Amniotic epithelial cell (primary cell): Measurements from ENCODE around the gene IL17F.

Experiments
- DNase-seq: peaks from one replicate; pipeline ENCODE4 v3.0.0-alpha.2; 2010; ENCODE audit warnings: low read depth

IL17F gene

DNA sequence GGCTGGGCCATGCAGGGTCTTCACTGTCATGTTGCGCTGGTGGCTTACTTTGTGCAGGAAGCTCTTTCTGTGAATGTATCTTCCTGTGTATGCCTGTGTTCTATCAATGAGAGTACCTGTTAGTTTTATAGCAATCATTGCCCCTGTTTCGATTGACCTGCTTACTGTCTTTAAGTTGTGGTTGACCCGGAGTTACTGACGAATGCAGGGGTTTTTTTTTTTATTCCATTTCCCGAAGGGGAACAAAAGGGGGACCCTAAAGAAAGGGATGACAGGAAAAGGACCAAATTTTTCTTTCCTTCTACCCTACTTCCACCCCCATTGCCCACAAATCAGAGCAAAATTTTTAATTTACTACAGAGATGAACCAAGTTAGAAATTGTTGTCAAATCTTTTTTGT is at the start of gene IL17F:
Gene IL17F, minus strand, starts transcription at position 101 of the 400 bp plus-strand sequence. Its CDS starts 71 bp downstream, at position 30.
- DNase-seq, result no peak

DNA sequence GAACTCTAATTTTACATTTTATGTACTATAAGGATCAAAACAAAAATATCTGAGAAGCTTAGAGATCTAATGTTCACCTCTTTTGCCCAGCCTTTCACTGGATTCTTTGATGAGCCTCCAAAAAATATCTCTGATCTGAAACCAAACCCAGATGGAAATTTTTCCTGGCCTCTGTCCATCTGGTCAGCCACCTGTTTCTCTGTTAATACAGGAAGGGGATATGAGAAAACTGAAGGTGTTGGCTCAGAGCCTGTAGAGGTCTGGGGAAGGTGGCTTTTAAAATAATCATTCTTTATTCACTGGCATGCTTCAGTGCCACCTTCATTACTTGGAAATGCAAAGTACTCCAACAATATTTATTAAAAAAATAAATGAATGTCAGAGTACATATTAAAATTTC is 48.8 kb upstream of the IL17F start:
- DNase-seq, result no peak

DNA sequence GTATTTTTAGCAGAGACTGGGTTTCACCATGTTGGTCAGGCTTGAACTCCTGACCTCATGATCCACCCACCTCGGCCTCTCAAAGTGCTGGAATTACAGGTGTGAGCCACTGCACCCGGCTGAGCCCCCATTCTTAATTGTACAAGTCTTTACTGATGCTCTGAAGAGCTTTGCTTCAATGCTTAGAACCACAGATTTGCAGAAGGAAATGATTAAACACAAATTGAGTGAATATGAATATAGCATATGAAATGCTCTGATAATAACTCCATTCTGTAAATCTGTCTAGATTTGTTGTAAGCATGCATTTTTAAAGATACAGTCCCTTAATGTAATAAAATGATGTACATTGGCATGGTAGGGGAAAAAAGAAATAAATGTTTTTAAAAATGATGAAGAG is 44.5 kb upstream of the IL17F start:
- DNase-seq, result no peak

DNA sequence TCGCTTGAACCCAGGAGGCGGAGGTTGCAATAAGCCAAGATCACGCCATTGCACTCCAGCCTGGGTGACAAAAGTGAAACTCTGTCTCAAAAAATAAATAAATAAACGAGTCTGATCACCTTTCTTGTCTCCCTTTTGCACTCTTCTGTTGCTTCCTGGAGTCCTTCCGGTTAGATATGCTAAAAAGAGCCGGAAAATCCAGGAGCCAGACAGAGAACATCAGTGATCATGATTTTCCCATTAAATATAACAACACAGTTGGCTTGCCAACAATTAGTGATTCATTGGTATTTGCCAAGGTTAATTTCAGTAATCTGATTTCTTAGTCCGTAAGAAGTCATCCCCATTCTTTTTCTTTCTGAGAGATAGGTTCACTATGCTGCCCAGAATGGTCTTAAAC is 43.9 kb upstream of the IL17F start:
- DNase-seq, result no peak

DNA sequence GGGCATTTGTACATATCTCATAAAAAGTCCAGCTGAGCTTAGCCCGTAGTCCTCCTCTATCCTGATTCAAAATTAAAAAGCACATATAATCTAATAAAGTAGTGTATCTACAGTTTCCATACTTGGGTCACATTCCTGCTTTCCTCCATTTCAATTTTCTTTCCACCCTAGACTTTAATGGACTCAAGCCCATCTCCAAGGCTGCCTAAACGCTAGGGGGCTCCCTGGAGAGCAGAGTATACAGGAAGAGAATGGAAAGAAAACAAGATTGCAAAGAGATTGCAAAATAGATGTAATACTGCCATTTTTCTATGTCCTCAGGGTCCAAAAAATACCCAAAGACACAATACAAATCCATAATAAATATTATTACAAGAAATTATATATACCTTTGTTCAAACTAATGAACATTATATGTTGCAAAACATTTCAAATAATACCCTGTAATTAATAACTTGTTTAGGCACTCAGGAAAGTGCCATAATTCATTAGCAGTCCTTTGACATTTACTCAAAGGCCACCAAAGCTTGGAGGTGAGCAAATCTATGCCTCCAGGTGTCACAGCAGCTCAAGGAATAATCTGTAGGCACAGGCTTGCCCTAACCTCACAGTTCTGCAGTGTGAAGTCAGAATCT is 42.6 kb upstream of the IL17F start:
- peak; percentile 74 for DNase-seq

DNA sequence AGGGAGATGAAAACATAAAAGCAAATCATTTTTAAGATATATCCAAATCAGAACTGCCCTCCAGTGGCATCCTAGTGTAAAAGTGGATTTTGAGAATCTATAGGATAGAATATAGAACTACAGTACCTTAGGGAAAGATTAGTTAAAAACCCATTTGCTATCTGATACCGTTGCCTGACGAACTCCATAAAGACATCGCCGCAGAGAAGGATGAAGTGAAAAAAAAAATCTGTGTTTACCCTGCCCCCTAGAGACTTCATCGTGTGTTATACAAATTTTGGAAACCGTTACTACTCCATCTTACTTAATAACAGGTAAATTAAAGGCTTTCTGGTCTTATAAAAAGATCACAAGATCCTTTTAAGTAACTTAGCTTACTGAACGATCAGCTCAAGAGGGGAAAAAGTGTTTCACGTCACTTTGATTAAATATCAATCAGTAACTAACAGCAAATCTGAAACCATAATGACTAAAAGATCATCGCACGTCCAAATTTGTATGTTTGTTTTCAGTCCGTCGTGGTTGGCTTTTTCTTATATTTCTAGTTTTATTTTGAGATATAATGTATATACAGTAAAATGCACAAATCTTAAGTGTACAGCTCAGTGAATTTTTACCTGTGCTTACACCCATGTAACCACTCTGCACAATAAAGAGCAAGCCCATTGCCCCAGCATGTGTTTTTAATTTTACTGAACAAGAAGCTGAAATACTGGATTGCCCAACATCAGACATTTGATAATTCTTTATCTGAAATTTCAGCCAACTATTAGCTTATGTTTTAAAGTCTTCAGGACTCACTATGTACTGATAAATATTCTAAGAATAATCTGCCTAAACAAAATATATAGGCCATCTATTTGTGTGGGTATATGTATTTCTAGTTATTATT is 41.1 kb upstream of the IL17F start:
- DNase-seq, result no peak

DNA sequence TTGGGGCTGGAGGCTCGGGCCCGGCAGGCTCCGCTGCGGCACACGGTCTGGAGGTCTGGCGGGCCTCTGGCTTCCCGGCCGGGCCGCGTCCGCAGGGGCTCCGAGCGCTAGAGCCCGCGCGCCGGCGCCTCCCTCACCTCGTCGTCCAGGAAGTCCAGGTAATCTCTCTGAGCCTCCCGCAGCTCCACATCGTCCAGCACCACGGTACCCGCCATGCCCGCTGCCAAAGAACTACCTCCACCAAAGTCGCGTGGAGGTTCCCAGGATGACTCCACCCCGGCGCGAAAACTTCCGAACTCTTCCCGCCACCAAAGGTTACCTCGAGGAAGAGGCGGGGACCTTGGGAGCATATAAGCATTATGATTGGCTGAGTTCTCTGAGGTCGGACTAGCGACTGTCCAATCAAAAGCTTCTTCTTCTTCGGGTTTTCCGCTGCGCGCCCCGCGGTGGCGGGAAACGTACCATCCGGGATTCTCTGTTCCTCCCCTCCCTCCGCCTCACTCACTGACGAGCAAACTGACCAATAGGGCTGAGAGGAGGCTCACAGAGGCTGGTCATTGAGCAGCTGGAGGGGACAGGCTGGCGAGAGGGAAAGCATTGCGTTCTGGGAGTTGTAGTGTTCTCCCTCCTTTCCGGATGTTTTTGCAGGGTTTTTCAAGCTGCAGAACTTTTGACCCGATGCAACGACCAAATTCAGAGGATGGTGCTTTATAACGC is 40.3 kb upstream of the IL17F start, which contains the start of gene MCM3:
Gene MCM3, minus strand, starts transcription at position 283 of the 717 bp plus-strand sequence. Its CDS starts 68 bp downstream, at position 215.
- DNase-seq, result peak; percentile 99

DNA sequence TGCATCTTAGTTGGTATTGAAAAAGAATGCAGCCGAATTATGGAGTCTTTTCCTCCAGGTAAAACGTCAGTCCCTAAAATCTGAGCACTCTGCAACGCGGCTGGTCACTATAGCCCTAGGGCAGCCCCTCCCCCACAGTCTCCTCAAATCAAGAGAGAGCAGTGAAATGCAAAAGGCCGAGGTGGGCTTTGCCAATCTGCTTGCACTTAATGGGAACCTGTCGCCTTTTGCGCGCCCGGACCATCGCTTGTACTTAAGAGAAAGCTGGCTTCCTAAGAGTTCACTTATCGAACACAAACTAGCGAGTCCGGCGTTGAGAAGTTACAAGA is 39.8 kb upstream of the IL17F start:
- DNase-seq, result peak; percentile 20

DNA sequence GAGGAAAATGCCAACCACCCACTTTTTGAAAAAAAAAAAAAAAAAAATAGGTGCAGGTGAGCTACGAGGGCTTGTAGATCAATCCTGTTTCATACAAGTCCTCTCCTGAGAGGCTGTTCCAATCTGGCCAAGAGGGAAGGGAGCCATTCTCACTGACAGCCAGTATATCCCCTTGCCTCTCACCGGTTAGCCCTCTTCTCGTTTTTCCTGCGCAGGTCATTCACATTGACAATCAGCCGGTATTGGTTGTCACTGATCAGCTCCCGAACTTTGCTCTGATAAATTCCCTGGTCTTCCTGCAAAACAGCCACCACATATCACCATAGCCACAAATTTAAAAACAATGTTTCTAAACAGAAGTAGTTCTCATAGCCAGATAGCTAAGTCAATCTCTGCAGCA is 38.8 kb upstream of the IL17F start:
- DNase-seq, result no peak

DNA sequence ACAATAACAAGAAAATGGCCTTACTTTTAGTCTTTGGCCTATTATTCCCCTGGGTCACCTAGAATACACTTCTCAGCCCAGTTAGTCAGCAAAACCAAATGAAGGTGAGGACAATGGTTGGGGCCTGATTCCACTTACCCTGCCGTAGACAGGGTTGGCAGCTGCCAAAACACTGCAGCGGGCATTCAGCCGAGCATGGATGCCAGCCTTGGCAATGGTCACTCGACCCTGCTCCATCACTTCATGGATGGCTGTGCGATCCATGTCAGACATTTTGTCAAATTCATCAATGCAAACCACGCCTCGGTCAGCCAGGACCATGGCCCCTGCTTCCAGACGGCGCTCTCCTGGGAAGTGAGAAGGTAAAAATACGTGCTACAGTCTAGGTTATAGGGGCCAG is 31.8 kb upstream of the IL17F start:
- DNase-seq, result no peak

DNA sequence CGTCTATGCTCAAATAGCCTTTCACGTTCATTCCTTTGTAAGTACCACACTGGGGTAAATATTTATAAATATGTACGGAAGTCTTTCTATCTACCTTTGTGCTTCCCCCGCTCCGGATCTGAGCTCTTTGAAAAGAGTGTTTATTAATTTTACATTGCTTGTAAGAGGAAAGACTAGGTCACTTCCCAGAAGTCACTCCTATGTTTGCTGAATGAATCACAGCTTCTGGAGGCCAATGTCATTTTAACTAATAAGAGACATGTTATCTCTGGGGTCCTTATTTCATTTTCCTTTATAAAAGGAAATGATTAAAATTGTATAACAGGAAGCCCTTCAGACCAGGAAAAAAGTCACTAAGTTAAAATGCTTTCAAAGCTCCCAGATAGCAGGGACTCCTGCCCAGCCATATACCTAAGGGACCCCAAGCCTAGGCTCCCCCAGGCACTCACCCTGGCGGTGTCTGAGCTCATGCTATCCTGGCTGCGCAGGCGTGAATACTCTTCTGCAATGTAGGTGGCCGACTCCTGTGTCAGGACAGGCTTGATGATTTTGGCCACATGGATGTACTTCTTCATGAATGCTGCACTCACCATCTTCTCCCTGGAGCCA is 27.7 kb upstream of the IL17F start:
- DNase-seq, result no peak

DNA sequence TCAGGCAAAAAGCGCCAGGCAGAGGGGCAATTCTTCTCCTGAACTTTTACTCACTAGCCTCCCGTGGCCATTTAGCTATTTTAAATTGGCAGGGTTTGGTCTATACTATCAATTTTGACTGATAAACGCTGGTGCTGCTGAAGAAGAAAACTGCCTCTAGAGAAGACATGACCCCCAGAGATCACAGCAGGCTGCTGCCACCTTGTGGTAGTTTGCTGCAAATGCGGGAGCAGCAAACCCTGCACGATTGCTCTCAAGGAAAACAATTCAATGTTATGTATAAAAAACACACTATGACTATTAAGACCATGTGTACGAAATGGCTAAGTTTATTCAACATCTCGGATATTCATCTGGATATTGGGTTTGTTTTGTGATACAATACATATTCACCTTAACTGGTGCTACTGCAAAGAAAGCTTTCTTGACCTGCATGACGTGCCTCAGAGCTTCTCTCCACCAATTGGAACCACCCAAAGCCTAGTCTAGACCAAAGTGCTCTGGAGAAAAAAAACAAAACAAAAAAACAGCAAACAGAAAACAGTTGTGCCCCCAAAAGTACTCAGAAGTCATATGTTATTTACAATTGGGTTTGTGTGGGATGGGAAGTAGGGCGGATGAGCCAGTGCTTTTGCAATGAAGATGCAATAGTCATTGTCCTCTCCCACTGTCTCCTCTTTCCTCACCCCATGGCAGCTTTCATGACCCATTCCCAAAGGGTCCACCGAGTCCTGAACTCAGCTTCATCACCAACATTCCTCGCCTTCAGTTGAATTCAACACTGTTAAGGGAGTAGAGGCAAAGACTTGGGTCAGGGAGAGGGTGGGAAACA is 19.6 kb upstream of the IL17F start:
- DNase-seq, result peak; percentile 50

DNA sequence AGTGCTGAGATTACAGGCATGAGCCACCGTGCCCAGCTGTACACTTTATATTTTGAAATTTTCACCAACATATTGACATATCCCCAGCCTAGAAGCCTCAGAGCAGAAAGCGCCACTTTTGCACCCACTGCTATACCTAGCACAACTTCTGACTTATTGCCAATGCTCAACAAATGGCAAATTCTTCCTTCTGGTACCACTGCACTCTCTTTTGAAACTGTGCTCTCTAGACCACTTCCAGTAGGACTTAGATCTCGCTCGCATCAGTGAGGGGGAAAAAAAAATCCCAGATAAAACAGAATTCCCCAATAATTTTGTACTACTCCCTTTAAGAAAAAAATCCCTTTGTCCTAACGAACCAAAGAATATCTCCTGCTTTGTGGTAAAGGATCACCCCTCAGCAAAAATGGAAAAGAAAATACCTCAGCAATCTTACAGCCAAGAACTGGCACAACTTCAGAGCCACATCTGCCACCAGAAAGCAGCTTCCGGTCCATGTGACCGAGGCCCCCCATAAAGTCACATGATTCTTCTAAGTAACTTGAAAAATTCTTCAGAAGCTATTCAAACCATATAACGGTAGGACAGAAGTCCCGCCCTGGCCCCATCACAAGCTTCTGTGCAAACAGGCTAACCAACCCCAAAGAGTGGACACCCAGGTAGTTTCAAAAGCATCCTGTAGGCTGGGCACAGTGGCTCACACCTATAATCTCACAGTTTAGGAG is 18.5 kb upstream of the IL17F start:
- no peak for DNase-seq

DNA sequence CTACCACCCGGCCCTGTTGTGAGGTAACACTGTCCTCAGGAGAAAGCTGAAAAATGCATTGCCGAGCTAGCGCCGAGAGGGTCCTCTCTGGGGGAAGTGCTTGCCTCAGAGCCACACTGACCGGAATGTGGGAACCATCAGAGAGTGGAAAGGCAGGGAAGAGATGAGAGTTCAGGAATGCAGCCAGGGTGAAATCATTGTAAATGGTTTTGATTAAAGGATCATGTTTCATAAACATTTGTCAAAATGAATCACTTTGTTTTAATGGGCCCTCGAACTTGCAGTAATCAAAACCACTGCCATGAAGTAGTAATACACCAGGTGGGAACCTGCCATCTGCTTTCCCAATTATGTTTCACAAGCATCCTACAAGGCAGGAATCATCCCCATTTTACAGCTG is 16.9 kb upstream of the IL17F start:
- peak; percentile 55 for DNase-seq

DNA sequence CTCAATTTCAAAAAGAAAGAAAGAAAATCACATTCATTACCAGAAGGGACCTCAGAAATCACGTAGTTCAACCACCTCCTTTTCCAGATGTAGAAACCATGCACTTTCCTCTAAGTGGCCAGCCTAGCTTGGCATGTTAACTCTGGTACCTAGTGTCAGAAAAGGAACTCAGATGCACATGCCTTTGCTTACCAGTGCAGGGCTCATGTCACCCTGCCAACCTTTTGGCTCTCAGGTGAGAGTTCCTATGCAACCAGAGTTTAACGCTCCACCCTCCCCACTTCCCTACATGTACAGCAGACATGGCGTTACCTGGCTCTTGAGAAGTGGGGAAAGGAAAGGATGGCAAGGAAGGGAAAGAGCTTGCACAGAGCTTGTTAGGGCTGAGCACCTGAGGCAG is 16.3 kb upstream of the IL17F start:
- no peak for DNase-seq

DNA sequence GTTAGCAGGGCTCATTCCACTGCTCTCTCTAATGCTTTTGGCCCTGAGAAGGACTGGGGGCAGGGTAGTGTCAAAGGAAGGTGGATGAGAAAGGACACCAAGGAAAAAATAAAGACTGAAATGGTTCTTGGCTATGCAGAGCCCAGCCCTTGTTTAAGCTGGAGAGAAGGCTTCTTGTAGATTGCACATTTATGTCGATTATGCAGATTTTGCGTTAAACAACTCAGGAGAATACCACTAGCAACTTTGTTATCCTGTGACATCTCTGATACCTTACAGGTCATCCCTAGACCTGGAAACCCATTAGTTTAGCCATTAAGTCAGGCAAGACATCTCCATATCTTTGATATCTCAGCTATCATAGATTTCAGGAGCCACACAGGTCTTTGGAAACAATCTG is 11.1 kb upstream of the IL17F start:
- DNase-seq, result no peak

DNA sequence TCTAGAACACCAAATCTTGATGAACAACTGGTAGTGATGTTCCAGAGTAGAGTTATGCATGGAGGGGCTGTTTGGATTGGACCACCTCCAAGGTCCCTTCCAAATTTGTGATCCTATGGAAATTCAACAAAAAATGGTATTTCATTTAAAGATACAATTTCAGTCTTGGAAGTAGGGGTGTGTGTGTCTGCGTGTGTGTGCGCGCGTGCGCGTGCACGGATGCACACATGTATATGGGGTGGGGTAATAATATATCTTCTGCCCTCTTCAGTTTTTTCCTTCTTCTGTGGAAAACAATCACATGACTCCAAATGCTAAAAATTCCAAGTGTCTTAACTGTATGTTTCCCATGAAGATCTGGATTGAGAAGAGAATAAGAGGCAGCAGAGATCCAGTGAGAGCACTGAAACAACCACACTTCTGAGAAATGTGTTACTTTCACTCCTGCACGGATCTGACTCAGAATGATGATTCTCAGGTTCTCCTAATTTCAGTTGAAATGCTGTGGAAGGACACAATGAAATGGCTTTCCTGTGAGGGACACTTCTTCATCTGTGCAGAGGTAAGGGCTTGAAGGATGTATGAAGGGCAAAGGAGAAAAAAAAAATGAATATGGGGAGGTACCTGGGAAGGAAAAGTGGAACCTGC is 10.6 kb upstream of the IL17F start:
- no peak for DNase-seq

DNA sequence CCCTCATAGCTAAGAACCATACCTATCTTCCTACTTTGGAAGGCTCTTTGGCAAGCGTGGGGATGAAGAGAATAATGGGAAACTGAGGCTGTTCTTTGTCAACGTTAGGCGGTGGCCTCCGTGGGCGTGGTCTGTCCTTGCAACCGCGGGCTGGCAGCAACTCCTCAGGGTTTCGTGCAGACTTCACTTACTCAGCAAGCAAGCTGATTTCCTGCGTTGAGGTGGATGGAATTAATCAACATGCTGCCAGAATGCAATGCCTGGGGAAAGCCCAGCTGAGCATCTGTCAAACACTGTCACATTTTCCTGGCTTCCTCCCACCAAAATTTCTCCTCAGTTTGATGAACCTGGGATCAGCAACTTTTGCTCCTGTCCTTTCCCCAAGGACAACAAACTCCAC is 9.2 kb upstream of the IL17F start:
- DNase-seq, result no peak

DNA sequence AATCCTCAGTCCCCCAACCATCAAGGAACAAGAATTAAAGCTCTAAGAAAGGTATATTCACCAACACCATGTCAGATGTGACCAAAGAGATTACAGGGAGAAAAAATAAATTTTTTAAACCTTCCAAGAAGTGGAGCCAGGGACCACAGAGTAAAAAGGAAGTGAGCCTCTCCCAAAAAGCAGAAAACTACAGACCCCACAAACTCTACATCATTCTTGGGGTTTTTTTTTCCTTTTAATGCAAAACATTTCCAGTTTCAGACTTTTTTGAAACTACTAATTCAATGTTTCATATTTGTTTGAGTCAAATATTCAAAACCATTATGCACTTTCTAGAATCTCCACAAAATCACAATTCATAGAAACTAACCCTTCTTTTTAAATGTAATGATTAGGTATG is 6.8 kb upstream of the IL17F start:
- no peak for DNase-seq

DNA sequence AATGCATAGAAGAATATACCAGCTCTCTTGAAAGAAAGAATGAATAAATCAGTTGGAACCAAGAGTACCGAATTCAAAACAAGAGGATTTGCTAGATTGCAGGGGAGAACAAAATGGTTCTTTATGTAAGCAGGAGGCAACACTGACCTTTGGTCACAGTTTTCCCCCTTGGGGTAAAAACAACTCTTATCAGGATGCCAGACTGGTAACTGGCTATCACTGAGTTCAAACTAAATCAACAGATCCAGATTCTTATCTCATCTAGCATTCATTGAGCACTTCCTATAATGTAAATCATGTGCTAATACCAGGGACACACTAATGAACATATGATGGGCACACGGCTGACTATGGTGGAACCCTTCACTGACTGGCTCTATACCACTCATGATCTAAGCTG is 4.8 kb upstream of the IL17F start:
- DNase-seq, result no peak
